Endothelial cell of umbilical vein (primary cell): Measurements from ENCODE around the gene SLC30A3. TPM values are rescaled to one million over a fixed set of nuclear protein-coding genes. Genes with fewer than 3 reads are reported as not detected.
A peak's percentile ranks its signal among the peaks of the same experiment; 100 is the strongest.

Experiments used
- BruUV-seq: library from RNA; stranded (reverse); fragments of 400-500 nt; replicated peaks from 2 replicates; lab custom pipeline; 2021; lab: Mats Ljungman, UMichigan
- CTCF ChIA-PET: fragments of 300-600, 350-600 bp; sonication (Branson Sonifier 250); formaldehyde crosslinking; loops from one replicate; lab custom pipeline; 2021; ENCODE audit warnings: antibody characterized with exemption, inconsistent platforms; lab: Charles Lee
- POLR2A ChIA-PET: fragments of 300-600, 350-600 bp; sonication (Branson Sonifier 250); formaldehyde crosslinking; loops from one replicate; lab custom pipeline; 2021; ENCODE audit warnings: antibody characterized with exemption, inconsistent platforms; lab: Charles Lee
- DNase-seq: peaks from one replicate; pipeline ENCODE4 v3.0.0-alpha.2; 2011; ENCODE audit warnings: low read depth, low spot score
- FAIRE-seq: peaks from 2 replicates; lab custom pipeline; 2011; peaks lifted over from hg19 to GRCh38; lab: Jason Lieb, UNC
- H2AFZ ChIP-seq: 2 replicates; pipeline ENCODE4 v1.6.0; 2012; ENCODE audit warnings: low read depth, low read length, control low read depth, inconsistent platforms
- H3K27ac ChIP-seq: 2 replicates; pipeline ENCODE4 v1.5.1; 2011; ENCODE audit warnings: low read depth, mild to moderate bottlenecking, control low read depth, low read length, moderate library complexity; ENCODE audit not compliant: insufficient read depth
- H3K27me3 ChIP-seq, 2 experiments: 2 replicates each; pipeline versions ENCODE4 v1.6.0 to v1.6.1; 2011; ENCODE audit warnings: low read length in 2 of 2, mixed read lengths in 1 of 2; ENCODE audit not compliant: control insufficient read depth in 2 of 2, insufficient read depth in 2 of 2
- H3K36me3 ChIP-seq, 2 experiments: 2 replicates in 1 of 2; 3 replicates in 1 of 2; pipeline ENCODE4 v1.5.1; 2011; ENCODE audit warnings: low read length in 2 of 2, mild to moderate bottlenecking in 1 of 2, moderate library complexity in 1 of 2; ENCODE audit not compliant: control insufficient read depth in 2 of 2, insufficient read depth in 2 of 2; ENCODE audit errors: extremely low read depth in 1 of 2
- H3K4me1 ChIP-seq: 3 replicates; pipeline ENCODE4 v1.5.1; 2011; ENCODE audit warnings: mild to moderate bottlenecking, low read length; ENCODE audit not compliant: control insufficient read depth, insufficient read depth; ENCODE audit errors: extremely low read depth
- H3K4me2 ChIP-seq: 2 replicates; pipeline ENCODE4 v1.6.1; 2011; ENCODE audit warnings: low read length, control low read depth, mixed read lengths; ENCODE audit not compliant: insufficient read depth
- H3K4me3 ChIP-seq, 3 experiments: fragments of 200-600 bp in 1 of 3; sonication (generic), shearing (Covaris generic) in 1 of 3; replicated peaks in 1 of 3; 2 replicates each; pipeline ENCODE4 v1.5.1; 2011 to 2016; ENCODE audit warnings: control low read depth in 3 of 3, low read length in 3 of 3, mild to moderate bottlenecking in 2 of 3, inconsistent platforms in 1 of 3, low read depth in 1 of 3, moderate library complexity in 1 of 3; ENCODE audit not compliant: insufficient read depth in 1 of 3
- H3K79me2 ChIP-seq: 2 replicates; pipeline ENCODE4 v1.6.0; 2012; ENCODE audit warnings: low read length, inconsistent platforms; ENCODE audit not compliant: control insufficient read depth, insufficient read depth
- H3K9ac ChIP-seq: replicated peaks from 2 replicates; pipeline ENCODE3; 2011; ENCODE audit warnings: low read length, control low read depth; ENCODE audit not compliant: insufficient read depth; ENCODE audit errors: extremely low read depth
- H3K9me1 ChIP-seq: replicated peaks from 3 replicates; pipeline ENCODE4 v1.6.0; 2011; ENCODE audit warnings: mild to moderate bottlenecking, low read length; ENCODE audit not compliant: control insufficient read depth, insufficient read depth; ENCODE audit errors: extremely low read depth
- H3K9me3 ChIP-seq: replicated peaks from 2 replicates; pipeline ENCODE4 v1.5.1; 2012; ENCODE audit warnings: low read length, inconsistent platforms; ENCODE audit not compliant: control insufficient read depth, insufficient read depth
- H4K20me1 ChIP-seq: replicated peaks from 2 replicates; pipeline ENCODE3; 2011; ENCODE audit warnings: mild to moderate bottlenecking, low read length; ENCODE audit not compliant: control insufficient read depth, insufficient read depth; ENCODE audit errors: extremely low read depth
- EZH2 ChIP-seq: IDR thresholded peaks from 2 replicates; pipeline ENCODE4 v1.6.1; 2012; ENCODE audit warnings: borderline replicate concordance, low read depth, mild to moderate bottlenecking, moderate library complexity, low read length, inconsistent platforms; ENCODE audit not compliant: severe bottlenecking
- FOS ChIP-seq: IDR thresholded peaks from 2 replicates; pipeline ENCODE4 v1.6.1; 2011; ENCODE audit warnings: mild to moderate bottlenecking, low read length, moderate library complexity, borderline replicate concordance; ENCODE audit not compliant: insufficient read depth
- GATA2 ChIP-seq: IDR thresholded peaks from 2 replicates; pipeline ENCODE4 v1.7.0; 2011; ENCODE audit warnings: low read depth, mild to moderate bottlenecking, moderate library complexity, mixed read lengths, low read length; ENCODE audit not compliant: insufficient read length, insufficient read depth
- JUN ChIP-seq: IDR thresholded peaks from 2 replicates; pipeline ENCODE4 v1.6.1; 2011; ENCODE audit warnings: borderline replicate concordance, low read depth; ENCODE audit not compliant: insufficient read length, insufficient read depth
- MYC ChIP-seq: IDR thresholded peaks from one replicate; pipeline ENCODE4 v1.6.1; 2011; ENCODE audit warnings: mild to moderate bottlenecking, low read depth, low read length
- POLR2A ChIP-seq: IDR thresholded peaks from 2 replicates; pipeline ENCODE4 v1.6.1; 2012; ENCODE audit warnings: low read depth, mild to moderate bottlenecking, control low read depth, low read length
- POLR2AphosphoS5 ChIP-seq: IDR thresholded peaks from 2 replicates; pipeline ENCODE4 v1.6.1; 2012; ENCODE audit warnings: low read depth, mild to moderate bottlenecking, control low read depth, low read length, moderate library complexity; ENCODE audit not compliant: insufficient read depth
- dilution Hi-C: fragments of 300-500 bp; cut with MboI; formaldehyde crosslinking; loops from one replicate; pipeline ENCODE4 v1.15.0; 2019; ENCODE audit warnings: low sequenced_read_pairs; ENCODE audit not compliant: extremely low pct_ligation_motif_present
- intact Hi-C: fragments of 100-400 bp; cut with micrococcal nuclease; formaldehyde crosslinking; loops from one replicate; pipeline ENCODE4 v1.10.0; 2022
- polyA plus RNA-seq, 4 experiments: library from polyadenylated mRNA; depleted of rRNA in 3 of 4; stranded (reverse) in 3 of 4; unstranded in 1 of 4; fragments of >200 nt; gene quantifications; 2 replicates each; pipeline versions ENCODE4 v1.2.1 to v1.2.3, GENCODE V29; 2011 to 2012; ENCODE audit warnings: missing spikeins in 1 of 4
- total RNA-seq: library from RNA; stranded (reverse); gene quantifications from 2 replicates; pipeline ENCODE4 v1.2.3, GENCODE V29; 2021
- TF ChIP-seq, protein P1 (sequence below): IDR thresholded peaks from 2 replicates; pipeline ENCODE4 v1.6.1; 2011; ENCODE audit not compliant: insufficient read depth, insufficient read length
- TF ChIP-seq, protein P2 (sequence below), 2 donors: IDR thresholded peaks; 1 replicate in 1 of 2; 2 replicates in 1 of 2; pipeline ENCODE4 v1.5.1; 2011; ENCODE audit warnings: low read length in 2 of 2, mild to moderate bottlenecking in 2 of 2, moderate library complexity in 2 of 2, control low read depth in 1 of 2, inconsistent platforms in 1 of 2, low read depth in 1 of 2; ENCODE audit not compliant: insufficient read depth in 1 of 2; ENCODE audit errors: extremely low read depth in 1 of 2

The SLC30A3 gene
- total and polyA plus RNA-seq, 2 donors (not counting 3 experiments of a cell fraction or from before 2014, with no cell fraction given), result 16.7 to 63.9 TPM

DNA sequence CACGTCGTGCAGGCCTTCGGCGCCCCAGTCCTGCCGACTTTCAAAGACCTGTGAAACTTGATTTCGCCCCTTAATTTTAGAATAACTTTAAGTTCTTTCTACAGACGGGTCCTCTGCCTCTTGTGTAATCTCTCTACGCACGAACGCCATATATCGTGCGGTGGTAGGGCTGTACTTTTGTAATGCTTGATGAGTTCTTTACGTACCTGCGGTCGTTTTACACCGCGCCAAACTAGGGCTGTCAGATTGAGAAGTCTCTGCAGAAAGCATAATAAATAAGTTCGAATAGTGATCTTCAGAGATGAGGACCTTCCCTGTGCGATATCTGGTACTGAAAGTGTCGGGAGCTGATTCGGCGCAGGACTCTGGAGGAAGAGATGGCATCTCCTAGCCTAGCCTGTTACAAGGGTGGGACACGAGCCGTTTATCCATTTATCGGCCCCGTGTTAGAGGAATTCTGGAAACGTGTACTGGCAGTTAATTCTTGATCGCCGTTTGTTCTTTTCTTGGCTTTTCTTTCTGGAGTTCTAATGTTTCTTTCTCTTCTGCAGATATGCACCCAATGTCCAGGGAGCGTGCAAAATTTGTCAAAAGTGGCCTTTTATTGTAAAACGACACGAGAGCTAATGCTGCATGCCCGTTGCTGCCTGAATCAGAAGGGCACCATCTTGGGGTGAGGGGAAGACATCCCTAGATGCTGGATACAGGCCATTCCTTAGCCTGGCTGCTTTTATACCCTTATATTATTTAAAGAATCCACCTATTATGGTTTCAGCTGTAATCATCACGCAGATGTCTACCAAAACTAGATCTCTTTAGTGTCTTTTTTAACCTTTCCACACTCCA is 50.0 kb downstream of the SLC30A3 start:
- Histone ChIP-seq H3K27me3 (no peaks in the 10 kb centered on the region), H3K9ac (peak overlapping the region; percentile 94), H3K4me2 (peak overlapping the region; percentile 78), H3K4me3 (peak overlapping the region; percentile 68 to 91 (median 88)), H2AFZ (peak overlapping the region; percentile 94), H3K27ac (peak overlapping the region; percentile 89), H4K20me1 (no peaks in the 10 kb centered on the region), H3K4me1 (peaks cover 20% of the 10 kb centered on the region), H3K9me1 (no peaks in the 10 kb centered on the region), H3K36me3 (peaks cover 5 to 7% of the 10 kb centered on the region in 2 experiments), H3K79me2 (peaks cover 19% of the 10 kb centered on the region), H3K9me3 (no peaks in the 10 kb centered on the region)
- DNase-seq (no peak), FAIRE-seq (peak; percentile 21)
- TF ChIP-seq, protein P1, sequence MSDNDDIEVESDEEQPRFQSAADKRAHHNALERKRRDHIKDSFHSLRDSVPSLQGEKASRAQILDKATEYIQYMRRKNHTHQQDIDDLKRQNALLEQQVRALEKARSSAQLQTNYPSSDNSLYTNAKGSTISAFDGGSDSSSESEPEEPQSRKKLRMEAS, result no peak
- TF ChIP-seq, protein P2, sequence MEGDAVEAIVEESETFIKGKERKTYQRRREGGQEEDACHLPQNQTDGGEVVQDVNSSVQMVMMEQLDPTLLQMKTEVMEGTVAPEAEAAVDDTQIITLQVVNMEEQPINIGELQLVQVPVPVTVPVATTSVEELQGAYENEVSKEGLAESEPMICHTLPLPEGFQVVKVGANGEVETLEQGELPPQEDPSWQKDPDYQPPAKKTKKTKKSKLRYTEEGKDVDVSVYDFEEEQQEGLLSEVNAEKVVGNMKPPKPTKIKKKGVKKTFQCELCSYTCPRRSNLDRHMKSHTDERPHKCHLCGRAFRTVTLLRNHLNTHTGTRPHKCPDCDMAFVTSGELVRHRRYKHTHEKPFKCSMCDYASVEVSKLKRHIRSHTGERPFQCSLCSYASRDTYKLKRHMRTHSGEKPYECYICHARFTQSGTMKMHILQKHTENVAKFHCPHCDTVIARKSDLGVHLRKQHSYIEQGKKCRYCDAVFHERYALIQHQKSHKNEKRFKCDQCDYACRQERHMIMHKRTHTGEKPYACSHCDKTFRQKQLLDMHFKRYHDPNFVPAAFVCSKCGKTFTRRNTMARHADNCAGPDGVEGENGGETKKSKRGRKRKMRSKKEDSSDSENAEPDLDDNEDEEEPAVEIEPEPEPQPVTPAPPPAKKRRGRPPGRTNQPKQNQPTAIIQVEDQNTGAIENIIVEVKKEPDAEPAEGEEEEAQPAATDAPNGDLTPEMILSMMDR (IDR thresholded peaks at IDR 0.05; ENCODE audit: extremely low read depth in 1 of 2, insufficient read depth in 1 of 2, low read depth in 1 of 2, low read length in 2 of 2), result no peak
- TF ChIP-seq MYC (no peak), JUN (no peak), POLR2AphosphoS5 (no peak), POLR2A (no peak), FOS (no peak), GATA2 (no peak), EZH2 (no peak)
- CTCF ChIA-PET, result interaction anchor here (1.3 kb wide), 1 partner anchor 90 kb away, joined by 4 read pairs; no protein-coding TSS in a partner anchor
- intact Hi-C loops, result loop anchor here (1.0 to 5.0 kb wide), 8 partner anchors 74 to 167 kb away; partner anchors contain the start of genes EIF2B4, KHK, MPV17 and PREB
- dilution Hi-C loops, result no loop called here
- POLR2A ChIA-PET, result no interaction called here
- TSS peak; percentile 36 for BruUV-seq
